HG03460 (cell line): ENCODE data around the gene VPS18.

ENCODE experiments used
- ATAC-seq: cut with Tn5 transposase; IDR thresholded peaks from one replicate; pipeline ENCODE4 v1.9.1; 2021; ENCODE audit not compliant: unreplicated experiment

Gene VPS18

DNA sequence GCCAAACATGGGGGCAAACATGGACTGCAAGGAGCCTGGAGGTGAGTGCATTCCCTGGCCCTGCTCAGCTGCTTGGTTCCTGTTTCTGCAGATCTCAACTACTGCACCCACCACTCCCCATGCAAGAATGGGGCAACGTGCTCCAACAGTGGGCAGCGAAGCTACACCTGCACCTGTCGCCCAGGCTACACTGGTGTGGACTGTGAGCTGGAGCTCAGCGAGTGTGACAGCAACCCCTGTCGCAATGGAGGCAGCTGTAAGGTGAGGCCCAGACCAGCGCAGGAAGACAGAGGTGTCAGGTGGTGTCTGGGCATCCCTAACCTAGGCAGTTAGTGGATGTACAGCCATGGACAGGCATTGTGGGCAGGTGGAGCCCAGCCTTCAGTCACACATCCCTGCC lies 40.2 kb downstream of the VPS18 start:
- ATAC-seq: no peak

GRCh38 chr15:40936234-40936708 lies 42.0 kb downstream of the VPS18 start:
- ATAC-seq: no peak

DNA sequence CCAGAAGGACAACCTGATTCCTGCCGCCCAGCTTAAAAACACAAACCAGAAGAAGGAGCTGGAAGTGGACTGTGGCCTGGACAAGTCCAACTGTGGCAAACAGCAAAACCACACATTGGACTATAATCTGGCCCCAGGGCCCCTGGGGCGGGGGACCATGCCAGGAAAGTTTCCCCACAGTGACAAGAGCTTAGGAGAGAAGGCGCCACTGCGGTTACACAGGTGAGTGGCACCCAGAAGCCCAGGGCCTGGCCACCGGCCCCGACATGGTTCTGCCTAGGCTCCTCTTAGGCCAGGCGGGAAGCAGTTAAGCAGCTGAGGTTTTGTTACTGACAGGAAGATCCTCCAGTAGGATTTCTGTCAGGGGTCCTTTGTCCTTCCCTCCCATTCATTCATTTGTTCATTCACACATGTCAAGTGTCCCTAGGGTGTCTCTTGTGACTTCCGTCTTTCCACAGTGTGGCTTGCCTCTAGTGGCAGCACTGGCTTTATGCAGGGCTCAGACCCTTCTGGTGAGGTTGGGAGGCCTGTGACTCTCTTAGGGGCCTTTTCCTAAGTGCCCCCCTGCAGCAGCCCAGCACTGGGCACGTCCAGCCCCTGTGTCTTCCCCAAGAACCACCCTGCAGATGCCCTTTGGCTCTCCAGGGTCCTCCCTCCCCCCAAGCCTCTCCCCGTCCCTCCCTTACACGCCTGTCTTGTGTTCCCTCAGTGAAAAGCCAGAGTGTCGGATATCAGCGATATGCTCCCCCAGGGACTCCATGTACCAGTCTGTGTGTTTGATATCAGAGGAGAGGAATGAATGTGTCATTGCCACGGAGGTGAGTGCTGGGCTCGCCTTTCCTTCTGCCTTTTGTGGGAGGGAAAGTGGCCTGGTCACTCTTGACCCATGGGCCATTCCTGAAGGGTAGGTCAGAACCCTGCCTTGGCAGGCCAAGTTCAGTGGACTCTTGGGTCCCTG lies 42.7 kb downstream of the VPS18 start:
- ATAC-seq: no peak

DNA sequence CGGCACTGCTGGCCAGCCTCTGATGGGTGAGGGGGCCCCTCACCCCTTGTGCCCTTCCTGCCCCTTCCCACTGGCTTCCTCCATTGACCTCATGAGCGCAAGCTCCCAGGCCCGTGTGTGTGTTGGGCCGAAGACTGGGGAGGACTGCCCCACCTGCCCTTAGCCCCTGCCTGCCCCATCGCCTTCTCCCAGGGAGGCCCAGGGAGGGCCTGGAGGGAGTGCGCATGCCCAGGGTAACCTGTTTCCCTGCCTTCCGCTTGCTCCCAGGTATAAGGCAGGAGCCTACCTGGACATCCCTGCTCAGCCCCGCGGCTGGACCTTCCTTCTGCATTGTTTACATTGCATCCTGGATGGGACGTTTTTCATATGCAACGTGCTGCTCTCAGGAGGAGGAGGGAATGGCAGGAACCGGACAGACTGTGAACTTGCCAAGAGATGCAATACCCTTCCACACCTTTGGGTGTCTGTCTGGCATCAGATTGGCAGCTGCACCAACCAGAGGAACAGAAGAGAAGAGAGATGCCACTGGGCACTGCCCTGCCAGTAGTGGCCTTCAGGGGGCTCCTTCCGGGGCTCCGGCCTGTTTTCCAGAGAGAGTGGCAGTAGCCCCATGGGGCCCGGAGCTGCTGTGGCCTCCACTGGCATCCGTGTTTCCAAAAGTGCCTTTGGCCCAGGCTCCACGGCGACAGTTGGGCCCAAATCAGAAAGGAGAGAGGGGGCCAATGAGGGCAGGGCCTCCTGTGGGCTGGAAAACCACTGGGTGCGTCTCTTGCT lies 43.7 kb downstream of the VPS18 start:
- ATAC-seq: no peak

DNA sequence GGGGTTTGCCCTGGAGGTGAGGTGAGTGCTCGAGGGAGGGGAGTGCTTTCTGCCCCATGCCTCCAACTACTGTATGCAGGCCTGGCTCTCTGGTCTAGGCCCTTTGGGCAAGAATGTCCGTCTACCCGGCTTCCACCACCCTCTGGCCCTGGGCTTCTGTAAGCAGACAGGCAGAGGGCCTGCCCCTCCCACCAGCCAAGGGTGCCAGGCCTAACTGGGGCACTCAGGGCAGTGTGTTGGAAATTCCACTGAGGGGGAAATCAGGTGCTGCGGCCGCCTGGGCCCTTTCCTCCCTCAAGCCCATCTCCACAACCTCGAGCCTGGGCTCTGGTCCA lies 44.3 kb downstream of the VPS18 start:
- ATAC-seq: no peak

GRCh38 chr15:40940296-40940801 lies 46.1 kb downstream of the VPS18 start:
- no peak for ATAC-seq

DNA sequence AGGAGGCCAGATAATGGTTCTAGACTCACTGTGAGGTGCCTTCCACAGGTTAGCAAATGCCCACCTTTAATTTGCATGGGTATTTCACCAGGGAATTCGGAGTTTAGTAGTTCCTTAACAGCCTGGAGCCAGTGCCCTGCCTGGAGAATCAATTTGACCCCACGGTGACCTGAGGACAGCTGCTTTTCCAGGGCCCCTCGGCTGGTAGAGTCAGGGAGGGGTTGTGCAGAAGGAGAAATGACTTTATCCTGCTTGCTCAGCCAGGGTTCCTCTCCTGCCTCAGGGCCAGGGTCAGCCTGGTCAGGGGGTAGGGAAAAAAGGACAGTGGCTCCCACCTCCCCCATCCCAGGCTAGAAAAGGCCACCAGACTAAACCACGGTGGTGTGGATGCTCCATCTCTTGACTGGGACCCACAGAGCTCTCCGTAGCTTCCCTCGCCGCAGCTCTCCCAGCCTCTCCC lies 46.8 kb downstream of the VPS18 start:
- no peak for ATAC-seq

DNA sequence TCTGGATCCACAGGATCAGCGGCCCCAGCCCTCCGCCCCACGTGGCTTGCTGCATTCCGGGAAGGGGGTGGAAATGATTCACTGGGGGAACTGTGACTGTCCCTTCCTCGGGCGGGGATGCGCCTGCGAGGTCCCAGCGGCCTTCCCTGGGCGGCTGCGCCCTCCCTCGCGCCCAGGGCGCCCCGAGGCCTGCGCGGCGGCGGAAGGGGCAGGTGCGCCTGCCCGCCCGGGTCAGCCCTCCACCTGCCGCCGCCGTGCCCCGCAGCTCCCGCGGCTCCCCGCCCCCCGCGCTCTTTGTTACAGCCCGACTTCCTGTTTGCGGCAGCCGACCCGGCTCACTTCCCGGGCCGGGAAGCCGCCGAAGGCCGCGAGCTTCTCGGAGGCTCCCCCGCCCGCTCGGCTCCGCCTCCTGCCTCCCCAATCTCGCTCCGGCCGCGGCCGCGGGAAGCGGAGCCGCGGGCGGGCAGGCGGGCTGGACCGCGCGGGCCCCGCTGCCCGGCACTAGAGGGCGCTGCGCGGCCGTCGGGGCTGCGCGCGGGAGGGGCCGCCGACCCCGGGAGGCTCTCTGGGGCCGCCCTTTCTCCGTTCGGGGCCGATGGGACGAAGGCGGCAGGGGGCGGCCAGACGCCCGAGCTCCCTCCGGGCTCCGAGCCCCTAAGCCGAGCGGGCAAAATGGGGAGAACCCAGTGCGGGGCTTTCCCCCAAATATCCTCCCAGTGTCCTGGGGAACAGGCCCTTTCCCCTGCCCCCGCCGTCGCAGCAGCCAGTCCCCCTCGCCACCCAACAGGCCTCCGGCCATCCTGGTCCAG lies 47.5 kb downstream of the VPS18 start:
- ATAC-seq: peak; percentile 59

DNA sequence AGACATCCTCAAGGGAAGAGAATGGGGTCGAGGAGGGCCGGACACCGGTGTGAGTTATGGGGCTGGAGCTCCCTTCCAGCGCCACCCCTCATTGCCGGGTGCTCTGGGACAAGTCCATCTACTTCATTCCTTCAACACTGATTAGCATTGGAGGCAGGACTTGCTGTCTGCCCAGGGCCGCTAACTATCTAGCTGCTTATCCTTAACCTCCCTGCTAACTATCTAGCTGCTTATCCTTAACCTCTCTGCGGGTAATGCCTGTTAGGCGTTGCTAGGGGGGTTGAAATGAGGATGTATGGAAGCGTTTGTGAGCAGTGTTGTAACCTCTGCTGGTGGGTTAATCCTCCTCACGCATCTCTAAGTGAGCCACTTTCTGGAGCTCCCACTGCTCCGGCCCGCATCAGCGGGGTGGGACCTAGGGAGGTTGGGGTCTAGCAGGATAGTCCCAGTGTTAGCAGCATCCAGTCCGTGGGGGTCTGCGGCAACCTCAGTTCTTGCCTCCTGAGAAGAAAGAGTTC lies 48.1 kb downstream of the VPS18 start:
- ATAC-seq: no peak

- ATAC-seq: no peak
These were observed 48.6 kb downstream of the VPS18 start for GRCh38 chr15:40942878-40943277.

GRCh38 chr15:40943764-40944365 lies 49.6 kb downstream of the VPS18 start:
- no peak for ATAC-seq

GRCh38 chr15:40944510-40945296 lies 50.5 kb downstream of the VPS18 start:
- no peak for ATAC-seq

DNA sequence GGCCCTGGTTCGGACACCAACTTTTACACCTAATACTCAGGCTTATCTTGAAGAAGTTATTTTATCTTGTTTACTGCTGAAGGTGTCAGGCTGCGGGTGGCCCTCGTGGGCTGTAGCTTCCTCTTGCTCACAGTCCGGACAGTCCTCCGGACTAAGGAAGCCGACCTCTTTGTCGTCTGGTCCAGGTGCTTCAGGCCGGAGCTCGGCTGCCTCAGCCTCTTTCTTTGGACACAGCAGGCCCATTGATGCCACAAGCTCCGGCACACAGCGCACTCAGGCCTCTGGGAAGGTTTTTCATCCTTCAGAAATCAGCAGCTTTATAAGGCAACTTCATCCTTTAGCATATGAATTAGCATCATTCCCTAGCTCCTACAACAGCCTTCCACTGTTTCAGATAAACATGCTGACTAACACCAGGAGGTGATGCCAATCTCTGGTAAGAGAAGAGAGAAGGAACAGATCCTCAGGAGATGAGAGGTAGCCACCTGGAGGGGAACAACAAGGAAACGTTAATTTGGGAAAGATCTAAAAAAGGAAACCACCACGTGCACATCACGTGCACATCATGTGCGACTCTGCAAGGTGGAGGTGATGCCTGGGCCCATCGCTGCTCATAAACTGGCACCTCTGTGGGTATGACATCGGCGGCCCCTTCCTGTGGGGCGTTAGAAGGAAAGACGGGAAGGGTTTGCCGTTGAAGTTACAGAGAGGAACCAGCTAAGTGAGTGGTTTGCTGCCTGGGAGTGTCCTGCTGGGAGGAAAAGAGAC lies 54.6 kb downstream of the VPS18 start:
- ATAC-seq: no peak

DNA sequence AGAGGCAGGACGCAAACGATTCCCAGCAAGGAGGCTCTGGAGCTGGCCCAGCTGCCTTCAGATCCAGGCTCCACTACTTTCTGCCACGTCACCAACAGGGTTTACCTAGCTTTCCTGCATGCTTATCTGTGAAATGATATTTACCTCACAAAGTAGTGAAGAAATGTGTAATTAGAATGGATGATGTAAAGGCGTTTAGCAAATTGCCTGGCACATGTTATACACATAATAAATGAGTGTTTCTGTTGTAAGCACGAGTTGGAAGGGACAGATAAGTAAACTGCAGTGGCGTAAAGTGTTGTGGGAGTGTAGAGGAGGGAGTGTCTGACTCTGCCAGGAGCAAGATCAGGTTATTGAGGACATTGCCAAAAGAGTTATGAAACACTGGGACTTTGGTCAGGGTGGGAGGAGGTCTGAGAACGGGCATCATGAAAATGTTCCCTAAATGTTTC lies 55.5 kb downstream of the VPS18 start:
- no peak for ATAC-seq

GRCh38 chr15:40951764-40952163 lies 57.5 kb downstream of the VPS18 start:
- ATAC-seq: no peak

DNA sequence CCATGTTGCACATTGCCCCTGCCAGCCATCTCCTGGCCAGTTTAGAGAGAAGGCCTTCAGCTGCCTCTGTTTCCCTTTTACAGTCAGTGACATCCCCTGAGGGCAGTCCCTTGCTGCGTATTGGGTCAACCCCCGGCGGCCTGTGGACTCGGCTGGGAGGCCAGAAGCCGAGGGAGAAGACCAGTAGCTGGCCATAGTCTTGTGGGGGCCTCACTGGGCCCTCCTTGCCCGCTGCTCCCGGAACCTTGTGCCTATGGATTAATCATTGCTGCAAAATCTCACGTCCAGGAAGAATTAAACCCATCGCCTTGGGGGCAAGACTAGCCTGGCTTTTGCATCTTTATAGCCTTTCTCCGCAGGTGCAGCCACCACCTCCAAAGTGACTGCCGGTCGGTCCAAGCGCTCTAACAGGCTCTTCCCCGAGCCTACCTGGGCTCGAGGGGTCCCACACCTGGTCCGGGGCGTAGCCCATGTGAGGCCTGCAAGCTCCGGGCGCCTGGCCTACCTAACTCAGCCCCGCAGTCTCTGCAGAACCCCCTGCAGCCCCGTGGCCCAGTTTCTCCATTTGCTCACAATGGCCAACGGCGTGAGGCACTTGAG lies 58.2 kb downstream of the VPS18 start:
- no peak for ATAC-seq

DNA sequence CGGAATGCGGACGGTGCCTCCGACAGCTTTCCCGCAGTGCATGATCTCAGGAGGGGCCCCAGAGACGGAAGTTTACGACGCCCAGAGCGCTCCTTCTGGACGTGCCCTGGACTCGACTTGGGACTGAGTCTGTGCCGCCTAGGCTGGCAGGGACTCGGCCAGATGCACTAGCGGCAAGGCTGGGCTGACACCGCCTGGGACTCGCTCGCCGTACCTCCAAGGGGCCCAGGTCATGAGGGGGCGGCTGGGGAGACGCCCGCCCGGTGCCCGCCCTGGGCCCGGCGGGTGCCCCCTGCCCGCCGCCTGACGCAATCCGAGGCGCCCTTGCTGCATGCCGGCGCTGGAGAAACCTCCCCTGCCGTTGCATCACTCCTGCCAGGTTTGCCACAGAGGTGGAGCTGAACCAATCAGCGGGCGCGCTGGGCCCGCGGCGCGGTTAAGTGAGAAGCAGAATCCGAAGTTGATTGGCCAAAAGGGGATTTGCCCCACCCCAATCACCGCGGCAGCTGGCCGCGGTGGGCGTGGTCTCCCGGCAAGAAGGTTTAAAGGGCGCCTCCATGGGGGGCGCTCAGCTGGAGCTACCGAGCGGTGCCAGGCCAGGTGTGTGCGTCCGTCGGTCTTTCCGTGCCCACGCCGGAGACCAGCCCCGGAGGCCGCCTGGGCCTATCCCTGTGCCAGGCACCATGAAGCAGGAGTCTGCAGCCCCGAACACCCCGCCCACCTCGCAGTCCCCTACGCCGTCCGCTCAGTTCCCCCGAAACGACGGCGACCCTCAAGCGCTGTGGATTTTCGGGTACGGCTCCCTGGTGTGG lies 58.9 kb downstream of the VPS18 start, which contains the start of gene CHAC1:
CHAC1 (plus strand) TSS at position 571 of the 812 bp plus-strand sequence; CDS start at position 684, 113 bp downstream.
- peak; percentile 93 for ATAC-seq
